Activated CD4-positive, alpha-beta T cell treated with anti-CD3 and anti-CD28 coated beads for 1 hour (primary cell): ENCODE results near the gene DAP.
"Not testable (repeated sequence)": the region's sequence is repeated elsewhere in the genome, so short reads cannot be mapped to it uniquely, and the experiment has no call there.

Experiments used
- DNase-seq: peaks from one replicate; pipeline ENCODE4 v3.0.0-alpha.2; 2020

Gene DAP

DNA sequence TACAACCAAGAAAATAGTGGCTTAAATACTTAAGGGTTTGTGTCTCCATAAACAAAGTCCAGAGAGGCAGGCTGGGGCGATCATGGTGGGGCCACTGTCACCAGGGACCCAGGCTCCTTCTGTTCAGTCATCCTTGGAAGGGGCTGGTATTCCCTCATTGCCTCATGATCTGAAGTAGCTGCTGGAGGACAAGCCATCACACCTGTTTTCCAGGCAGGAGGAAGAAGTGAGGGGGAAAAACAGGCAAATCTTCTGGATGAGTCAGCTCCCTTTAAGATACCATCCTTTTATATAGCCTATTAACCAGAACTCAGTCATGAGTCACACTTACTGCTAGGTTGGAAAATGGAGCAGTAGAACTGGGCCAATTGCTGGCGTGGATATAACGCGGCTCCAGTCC is 92.3 kb downstream of the DAP start:
- no peak for DNase-seq

DNA sequence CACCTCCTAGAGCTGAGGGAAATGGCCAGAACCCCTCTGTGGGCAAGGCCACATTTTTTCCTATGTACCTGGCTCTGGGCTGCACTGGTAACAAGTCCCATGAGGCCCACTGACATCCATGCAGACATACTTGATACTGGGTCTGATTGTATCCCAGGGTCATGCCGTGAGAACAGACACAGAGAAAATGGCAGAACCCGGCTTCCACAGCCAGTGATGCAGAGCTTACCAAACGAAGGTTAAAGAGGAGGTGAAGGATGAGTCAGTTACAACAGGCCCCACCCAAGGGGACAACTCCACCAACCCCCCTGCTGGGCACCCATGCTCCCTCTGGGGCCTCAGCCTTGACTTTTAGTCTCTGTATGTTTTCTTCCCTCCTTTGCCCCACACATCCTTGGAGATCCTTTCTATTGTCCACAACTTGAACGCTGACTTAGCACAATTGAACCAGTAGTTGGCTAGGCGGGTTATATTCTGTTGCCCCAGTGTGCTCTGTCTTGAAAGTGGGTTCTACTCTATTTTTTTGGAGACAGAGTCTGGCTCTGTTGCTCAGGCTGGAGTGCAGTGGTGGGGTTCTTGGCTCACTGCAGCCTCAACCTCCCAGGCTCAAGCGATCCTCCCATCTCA is 93.5 kb downstream of the DAP start:
- DNase-seq: no peak

DNA sequence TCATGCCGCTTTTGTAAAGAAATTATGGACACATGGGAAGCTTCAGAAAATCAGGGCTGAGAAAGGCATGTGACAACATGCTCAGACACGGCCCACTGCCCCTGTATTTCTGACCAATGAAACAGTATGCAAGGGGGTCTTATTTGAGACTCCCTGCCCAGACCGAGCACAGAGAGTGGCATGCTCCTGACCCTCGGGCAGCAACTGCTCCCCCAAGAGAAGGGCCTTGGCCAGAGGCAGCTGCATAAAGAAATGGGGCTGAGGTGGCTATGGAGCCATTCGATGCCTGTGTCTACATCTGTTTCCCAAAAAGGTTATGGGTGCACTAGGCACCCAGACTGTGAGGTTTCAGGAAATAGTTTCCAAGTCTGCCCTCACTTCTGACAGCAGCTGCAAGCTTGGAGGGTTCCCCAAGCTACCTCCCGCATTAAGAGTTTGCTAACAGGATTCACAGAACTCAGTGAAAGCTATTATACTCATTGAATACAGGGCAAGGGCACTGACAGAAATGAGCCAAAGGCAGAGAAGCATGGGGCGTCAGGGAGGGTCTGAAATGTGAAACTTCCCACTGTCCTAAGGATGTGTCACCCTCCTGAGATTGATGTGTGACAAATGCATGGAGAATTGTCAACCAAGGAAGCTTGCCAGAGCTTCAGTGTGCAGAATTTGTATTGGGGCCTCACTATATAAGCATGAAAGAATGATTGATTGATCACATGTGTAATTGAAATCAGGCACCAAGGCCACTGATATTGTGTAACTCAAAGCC is 94.3 kb downstream of the DAP start:
- DNase-seq: no peak

DNA sequence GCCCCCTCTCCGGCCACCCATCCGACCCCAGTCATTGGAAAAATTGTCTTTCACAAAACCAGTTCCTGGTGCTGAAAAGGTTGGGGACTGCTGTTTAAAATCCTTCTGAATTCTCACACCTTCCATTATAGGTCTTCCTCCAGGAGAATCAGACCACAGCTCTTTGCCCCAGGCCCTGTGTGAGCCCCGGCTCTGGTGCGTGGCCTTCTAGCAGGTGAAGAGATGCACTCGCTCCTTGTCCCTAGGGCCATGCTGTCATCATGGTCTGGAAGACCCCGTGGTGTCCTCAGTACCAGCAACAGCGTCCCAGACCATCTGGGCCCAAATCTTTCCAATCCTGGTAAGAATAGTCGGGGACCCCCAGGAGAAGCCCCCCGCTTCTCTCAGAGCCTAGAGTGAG is 95.2 kb downstream of the DAP start:
- no peak for DNase-seq

DNA sequence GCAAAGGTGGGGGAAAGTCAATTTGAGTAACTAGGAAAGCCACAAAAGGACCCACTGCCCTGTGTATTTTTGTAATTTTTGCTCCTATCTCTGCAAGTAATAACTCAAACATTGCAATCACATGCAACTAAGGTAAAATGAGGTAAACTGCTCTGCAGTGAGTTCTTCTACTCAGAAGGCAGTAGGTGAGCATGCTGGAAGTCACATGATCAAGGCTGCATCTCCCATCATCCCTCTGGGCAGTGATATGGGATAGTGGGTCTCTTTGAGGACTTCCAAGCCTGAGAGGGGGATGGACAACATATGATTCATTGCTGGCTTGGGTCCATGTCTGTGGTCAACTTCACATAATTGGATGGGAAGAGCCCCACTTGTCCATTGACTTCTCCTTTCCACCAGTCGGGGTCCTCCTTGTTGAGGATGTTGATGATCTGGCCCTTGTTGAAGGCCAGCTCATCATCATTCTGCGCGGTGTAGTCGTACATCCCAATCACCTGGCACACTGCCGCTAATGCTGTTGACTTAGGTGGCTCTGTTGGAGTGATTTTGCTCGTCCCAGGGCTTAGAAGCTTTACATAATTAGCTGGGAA is 96.8 kb downstream of the DAP start:
- not testable (repeated sequence) for DNase-seq

DNA sequence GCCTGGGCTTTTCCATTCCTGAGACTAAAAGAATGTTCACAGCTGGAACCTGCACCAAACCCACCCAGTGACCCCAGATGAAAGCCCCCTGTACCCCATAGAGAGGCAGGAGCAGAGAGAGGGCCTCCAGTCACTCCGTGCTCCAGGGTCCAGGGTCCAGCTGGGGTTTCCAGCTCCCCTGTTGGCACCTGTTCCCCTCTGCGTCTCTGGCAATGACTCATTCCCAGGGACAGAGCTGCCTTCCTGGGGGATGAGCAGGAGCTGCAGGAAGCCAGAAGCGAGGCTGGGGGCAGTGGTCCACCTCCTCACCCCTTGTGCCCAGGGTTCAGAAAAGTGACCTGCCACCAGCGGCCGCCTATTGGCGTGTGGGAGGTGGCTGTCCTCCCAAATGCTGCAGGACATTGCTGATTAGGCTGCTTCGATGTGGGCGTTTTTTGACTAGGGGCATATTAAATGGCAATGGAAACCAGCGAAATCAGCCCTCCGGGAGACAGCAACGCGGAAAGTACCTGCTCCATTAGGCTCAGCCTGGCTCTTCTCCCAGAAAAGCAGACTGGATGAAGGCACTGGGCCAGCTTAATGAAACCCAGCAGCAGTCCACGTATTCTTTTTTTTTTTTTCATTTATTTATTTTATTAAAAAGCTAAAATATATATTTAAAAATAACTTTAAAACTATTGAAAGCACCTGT is 97.4 kb downstream of the DAP start:
- DNase-seq: no peak

DNA sequence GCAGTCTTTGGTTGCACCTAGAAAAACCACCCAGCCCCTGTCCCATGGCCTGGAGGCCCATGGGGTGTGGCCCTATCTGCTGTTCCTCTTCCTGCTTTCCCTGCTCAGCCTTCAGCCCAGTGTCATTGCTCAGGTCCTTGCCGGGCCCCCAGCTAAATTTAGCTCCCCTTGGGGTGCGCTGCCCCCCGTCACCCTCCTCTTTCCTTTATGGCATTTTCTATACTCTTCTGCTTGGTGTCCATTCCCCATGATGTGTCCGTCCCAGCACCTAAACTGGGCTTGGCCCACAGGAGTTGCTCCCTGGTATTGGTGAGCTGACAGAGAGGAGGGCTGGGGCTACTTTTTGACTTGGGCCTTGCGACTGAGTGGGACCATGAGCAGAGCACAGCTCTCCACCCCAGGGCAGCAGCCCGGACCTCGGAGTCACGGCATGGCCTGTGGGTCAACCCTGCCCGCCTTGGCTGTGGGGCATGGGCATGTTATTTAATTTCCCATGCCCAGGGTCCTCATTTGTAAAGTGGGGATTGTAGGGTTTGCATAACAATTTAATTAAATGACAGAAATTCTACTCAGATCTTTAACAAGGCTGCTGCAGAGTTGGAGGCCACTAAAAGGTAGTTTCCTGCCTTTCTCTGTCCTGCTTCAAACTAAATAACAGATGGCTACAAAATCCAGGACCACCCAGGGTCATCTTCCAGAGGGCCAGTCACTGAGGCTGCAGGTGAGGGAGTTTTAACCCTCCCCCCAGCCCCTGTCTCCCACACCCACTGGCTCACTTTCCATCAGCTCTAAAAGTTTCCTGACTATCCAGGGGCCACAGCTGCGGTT is 98.2 kb downstream of the DAP start:
- no peak for DNase-seq

DNA sequence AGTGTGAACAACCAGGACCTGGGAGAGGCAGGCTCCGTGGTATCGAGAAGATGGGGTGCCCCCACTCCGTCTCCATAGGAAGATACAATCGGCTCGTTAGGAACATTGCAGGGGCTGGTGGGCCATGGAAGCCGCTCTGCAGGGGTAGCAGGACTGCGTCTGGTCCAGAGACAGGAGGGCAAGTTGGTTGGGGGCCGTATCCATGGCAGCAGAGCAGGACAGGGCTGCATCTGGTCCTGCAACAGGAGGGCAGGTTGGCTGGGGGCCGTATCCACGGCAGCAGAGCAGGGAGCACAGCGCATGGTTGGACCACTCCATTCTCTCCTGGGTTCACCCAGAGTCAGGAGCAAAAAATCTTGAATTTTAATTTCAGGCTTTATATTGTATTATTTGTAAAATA is 99.0 kb downstream of the DAP start:
- DNase-seq: no peak

DNA sequence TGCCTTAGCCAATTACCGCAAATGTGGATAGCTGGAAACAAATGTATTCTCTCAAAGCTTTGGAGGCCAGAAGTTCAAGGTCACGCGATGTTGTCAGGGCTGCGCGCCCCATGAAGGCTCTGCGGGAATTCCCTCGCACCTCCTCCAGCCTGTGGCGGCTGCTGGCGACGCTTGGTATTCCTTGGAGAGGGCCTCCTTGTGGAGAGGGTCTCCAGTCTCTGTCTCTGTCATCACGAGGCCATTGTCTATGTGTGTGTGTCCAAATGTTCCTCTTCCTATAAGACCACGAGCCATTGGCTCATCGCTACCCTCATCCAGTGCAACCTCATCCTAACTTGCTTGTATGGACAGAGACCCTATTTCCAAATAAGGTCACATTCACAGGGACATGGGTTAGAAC is 99.6 kb downstream of the DAP start:
- no peak for DNase-seq

DNA sequence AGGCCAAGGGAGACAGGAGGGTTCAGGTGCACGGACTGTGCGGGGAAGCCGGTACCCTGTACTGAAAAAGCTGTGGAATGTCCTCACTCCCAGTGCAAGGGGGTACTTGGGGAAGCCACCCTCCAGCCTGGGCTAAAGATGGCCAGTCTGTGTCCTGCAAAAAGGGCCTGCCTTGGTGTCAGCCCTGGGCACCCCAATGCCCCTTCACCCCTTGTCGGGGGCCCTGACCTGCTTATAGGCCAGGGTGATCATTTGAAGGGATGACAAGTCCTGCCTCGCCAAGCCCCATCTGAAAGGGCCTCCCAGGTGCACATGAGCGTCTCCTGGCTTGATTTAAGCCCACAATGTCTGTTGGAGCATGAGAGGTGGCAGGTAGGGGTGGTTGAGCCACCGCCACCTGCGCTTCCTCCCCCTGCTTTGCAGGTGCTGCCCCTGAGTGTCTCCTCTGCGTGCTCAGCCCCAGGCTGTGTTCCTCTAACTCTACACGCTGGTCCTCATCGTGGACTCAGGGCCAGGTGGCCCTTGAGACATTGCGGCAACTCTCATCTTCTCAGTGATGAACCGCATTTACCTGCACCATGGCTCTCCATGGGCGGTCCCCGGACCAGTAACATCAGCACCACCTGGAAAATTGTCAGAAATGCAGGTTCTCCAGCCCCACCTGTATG is 100.2 kb downstream of the DAP start:
- no peak for DNase-seq

DNA sequence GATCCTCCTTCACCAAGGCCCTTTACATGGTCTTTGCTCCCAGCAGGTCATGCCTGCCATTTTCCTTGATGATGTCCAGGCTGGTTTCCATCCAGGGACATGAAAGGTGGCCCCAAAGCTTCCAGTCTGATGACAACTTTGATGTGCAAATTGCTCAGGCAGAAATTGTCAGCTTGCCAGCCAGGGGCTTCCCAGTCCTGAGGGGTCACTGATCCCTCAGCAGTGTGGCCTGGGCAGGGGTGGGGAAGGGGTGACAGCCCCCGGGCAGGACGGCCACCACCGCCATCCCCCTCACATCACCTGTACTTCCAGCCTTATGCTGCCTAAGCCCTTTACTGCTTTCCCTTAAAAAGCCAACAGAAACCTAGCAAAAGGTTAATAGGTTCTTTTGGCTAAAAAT is 100.9 kb downstream of the DAP start:
- DNase-seq: no peak

DNA sequence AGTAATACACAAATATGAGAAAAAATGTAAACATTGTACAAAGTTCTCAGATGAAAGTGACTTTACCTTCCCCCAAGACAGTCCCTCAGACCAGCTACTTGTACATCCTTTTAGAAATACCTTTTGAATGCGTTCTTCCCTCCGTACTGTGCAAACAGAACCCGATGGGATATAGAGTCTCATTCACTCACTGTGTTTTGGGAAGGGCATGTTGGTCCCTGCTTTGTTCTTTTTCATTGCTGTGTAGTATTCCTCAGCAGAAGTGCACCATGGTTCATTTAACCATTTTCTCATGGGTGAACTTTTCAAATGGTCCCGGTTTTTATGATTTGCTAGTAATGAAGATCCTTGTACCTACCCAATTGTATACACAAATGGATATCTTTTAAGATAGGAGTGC is 102.8 kb downstream of the DAP start:
- no peak for DNase-seq

DNA sequence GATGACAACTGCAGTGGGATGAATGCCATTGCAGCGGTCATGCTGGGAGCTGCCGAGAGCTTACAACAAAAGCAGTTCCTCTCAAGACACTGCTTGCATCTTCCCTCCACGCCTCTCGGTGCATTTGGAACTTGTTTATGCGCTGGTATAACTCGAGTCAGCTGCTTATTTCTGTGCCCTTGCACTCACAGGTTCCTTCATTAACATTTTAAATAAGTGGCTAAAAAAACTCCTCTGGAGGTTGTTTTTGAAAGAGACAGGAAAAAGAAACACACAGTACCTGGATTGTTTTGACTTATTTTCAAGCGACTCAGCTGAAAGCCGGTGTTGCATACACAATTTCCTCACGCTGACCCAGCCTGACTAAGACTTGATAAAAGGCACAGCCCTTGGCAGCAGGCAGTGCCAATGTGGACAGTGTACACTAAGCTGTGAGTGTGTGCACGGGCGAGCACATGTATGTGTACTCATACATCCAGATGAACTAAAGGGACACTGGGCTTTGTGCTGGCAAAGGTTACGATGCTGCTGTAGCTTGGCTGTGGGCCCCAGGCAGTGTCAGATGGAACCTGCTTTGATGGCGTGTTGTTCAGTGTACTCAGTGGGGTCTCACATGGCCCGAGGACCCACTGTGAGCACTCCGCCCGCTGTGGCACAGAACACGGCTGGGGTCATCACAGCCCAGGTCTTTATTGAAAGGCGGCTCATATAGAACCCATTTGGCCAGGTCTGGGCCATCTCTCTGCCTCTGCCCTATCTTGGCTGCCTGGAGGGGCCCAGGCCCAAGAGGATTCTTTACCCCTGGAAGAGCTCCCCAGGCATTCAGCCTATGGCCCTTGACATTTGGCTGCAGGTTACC is 104.8 kb downstream of the DAP start:
- no peak for DNase-seq

DNA sequence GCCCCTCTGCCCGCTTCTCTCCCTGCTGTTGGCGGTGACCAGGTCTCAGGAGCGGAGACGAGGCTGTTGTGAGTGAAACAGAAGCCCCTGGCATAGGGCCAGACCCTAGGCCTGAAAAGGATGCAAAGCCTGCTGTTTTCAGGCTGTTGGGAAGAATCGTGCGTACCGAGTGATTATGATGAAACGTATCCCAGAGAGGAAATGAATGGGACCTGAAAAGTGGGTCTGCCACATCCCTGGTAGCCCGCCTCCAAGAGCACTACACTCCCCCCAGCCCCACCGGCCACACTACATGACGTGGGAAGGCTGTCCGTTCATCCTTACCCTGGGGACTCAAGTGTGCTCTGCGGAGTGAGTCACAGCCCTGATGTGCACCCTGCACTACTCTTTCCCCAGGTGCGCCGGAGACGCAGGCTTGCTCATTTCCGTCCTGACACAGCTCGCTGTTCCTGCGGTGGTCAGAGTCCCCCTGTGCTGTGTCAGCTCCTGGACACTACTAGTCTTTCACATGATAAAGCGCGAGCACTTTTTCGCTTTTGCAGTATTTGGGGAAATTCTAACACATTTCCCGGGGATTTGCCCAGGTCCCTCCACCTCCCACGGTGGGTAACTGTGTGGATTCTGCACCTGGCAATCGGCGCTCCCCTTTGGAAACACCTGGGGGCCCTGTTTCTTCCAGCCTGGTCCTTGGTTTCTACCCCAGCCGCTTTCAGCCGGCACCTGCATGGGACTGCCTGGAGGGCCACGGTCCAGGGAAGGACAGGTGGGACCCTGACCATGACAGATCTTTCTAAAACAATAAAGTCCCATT is 105.7 kb downstream of the DAP start:
- no peak for DNase-seq

DNA sequence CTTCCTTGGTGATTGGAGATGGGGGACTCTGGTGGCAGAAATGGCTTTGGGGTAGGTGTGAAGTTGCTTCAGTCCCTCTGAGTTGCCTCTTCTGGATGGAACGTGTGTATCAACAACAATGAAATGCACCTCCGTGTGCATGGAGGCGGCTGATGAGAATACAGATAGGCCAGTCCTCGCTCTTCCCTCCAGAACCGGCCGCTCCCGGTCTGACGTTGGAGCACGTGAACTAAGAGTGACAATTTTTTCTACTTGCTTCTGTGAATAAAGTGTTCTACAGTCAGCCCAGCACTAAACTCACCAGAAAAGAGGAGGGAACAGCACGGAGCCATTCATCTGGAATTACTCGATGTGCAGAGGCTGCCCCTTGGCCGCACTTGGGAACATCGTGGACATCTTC is 106.5 kb downstream of the DAP start:
- DNase-seq: no peak

DNA sequence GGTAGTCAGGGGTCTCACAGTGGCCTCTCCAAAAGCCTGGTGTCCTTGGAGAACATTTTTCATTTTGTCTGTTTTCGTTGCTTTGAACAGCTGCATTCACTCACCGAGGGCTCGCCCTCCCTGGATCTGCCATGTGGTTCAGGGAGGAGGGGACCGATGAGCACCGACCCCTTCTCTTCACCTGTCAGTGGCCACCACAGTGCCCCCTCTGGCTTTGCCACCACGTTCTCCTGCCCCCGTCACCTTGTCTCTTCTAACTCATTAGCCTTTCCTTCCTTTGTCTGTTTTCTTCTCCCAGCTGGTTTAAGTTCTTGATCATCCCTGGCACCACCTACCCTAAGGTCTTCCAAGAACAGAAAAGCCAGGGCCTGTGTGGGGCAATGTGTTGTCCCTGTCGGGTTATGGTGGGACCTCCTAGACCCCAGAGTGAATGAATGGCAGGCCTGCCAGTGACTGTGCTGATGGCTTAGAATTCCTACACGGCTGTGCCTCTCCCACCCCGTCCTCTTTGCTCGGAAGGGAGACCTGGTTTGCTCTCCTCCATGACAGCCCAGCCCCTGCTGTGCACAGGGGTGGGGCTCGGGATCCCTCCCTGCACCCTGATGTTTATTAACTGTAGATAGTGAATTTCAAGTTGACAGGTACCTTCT is 107.2 kb downstream of the DAP start:
- no peak for DNase-seq

DNA sequence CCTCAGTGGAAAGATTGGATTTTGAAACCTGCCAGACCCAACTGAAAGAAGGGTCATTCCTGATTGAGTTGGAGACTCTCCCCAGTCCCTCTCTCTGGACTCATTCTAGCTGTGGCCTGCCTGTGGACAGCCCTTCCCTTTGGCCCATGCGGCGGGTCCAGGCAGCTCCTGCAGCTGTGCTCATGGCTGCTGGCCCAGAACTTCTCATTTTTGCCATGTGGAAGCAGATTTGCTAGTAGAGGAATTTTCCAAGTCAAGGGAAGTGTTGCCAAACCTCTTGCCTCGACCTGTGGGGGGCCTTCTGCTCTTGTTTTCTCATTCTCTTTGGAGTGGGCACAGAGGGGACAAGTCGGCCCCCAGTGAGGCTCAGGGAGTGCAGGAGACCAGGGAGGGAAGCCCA is 108.0 kb downstream of the DAP start:
- DNase-seq: no peak

DNA sequence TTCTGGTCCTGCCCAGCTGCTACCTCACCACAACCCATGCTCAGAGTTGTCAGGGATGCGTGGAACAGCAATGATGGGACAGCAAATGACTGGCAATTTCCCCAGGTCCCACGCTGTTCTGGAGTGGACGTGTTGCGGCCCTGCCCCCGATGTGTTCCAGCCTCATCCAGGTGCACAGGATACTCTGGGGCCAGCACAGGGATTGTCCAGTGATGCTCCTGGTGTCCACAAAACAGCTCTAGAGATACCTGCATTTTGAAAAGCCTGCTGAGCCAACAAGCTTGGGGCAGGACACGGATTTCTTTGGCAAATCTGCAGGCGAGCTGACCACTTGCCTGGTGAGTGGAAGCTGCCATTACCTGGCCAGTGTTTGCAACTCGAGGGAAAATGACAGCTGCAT is 108.4 kb downstream of the DAP start:
- no peak for DNase-seq

DNA sequence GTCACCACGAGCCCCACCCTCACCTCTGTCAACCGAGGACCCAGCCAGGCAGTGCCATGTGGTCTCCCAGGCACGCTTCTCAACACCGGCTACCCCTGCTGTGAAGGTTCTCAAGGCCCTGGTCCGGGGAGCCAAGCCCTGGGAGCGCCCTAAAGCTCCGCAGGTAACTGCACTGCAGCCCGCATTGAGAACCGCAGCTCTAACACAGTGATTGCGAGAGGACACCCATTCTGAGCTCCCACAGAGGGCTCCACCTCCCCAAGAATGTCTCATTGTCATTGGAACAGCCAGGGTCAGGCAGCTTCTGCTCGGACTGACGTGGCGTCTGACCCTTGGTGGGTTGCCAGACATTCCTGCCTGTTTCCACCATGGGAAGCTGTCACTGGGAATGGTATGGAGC is 108.9 kb downstream of the DAP start:
- no peak for DNase-seq
